Measurements from ENCODE around the gene PHB1.
"Not testable (repeated sequence)": the region's sequence is repeated elsewhere in the genome, so short reads cannot be mapped to it uniquely, and the experiment has no call there.

PHB1 gene

DNA sequence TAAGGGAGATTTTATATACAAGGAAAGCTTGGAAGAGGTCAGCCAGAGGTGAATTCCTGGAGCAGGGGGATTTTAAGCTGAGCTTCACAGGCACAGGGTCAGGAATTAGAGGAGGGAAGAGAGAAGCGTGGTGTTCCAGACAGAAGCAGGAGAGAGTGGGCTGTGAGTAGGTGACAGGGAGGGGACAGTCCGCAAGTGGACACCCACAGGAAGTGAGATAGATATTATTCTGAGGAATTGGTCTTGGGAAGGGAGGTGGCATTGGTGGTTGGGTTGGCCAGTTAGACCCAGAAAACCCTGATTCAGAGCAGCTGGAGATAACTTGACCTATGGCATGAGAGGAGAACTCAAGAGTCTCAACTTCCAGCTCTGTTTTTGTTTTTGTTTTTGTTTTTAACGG is 14.7 kb downstream of the PHB1 start:
- FAIRE-seq (no peak), DNase-seq (ENCODE audit: insufficient read length, low spot score) (no peak)

DNA sequence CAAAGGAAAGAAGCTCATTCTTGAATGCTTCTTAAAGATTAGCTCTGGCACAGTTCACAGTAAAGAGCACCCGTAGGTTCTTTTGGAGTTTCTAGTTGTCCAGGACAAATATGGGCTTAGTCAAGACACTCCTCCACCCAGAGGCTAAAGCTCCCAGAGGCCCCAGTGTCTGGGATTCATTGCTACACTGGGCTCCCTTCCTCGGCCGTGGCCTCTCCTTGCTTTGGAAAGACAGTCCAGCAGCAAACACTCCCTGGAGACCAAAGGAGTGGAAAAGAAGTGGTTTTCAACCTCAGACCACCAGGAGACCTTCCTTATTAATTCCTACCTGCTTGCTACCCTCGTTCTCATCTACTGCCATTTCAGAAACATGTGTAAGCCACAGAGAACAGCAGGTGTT is 17.1 kb downstream of the PHB1 start:
- DNase-seq (ENCODE audit: insufficient read length, low spot score) (no peak), FAIRE-seq (no peak)
- TF ChIP-seq POLR2AphosphoS5 (IDR thresholded peaks at IDR 0.05; ENCODE audit: low read depth, low read length) (no peak), PAX5 (IDR thresholded peaks at IDR 0.05; ENCODE audit: insufficient read depth, low read length, severe bottlenecking) (no peak), TAF1 (IDR thresholded peaks at IDR 0.05; ENCODE audit: low read depth, low read length) (no peak), POU2F2 (IDR thresholded peaks at IDR 0.05; ENCODE audit: low read depth, low read length) (no peak), POLR2A (IDR thresholded peaks at IDR 0.05; ENCODE audit: low read depth, low read length) (no peak), SPI1 (IDR thresholded peaks at IDR 0.05; ENCODE audit: low read depth, low read length) (no peak)

More for the DNA sequence above, 14.7 kb downstream of the PHB1 start:
- TF ChIP-seq POLR2A (IDR thresholded peaks at IDR 0.05; ENCODE audit: low read depth, low read length) = no peak
- TF ChIP-seq POLR2AphosphoS5 (IDR thresholded peaks at IDR 0.05; ENCODE audit: low read depth, low read length) = no peak
- TF ChIP-seq PAX5 (IDR thresholded peaks at IDR 0.05; ENCODE audit: insufficient read depth, low read length, severe bottlenecking) = no peak

DNA sequence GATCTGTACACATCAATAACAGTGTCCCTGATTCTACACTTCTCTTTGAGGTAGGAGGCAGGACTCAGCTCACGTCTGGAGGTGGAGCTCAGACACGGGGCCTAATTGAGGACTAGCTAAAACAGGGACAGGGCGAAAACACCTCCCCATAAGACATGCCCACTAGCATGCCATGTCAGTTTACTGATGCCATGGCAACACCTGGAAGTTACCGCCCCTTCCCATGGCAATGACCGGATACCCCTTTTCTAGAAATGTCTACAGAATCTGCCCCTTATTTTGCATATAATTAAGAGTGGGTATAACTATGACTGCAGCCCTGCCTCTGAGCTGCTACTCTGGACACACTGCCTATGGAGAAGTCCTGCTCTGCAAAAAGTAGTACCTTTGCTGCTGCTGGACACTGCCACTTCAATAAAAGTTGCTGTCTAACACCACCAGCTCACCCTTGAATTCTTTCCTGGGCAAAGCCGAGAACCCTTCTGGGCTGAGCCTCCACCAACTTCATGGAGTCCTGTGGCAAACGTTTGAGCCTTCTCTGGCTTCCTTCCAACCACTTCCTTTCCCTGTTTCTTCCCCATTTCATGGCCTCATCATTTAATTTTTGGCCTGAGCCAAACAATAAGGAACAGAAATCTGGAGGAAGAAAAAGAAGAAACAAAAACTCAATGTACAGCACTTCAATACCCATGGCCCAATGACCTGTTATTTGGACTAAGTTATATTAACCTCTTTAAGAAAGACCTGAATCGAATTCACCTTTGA is 21.0 kb downstream of the PHB1 start:
- TF ChIP-seq PAX5 (IDR thresholded peaks at IDR 0.05; ENCODE audit: insufficient read depth, low read length, severe bottlenecking) (no peak), POLR2AphosphoS5 (IDR thresholded peaks at IDR 0.05; ENCODE audit: low read depth, low read length) (no peak), SPI1 (IDR thresholded peaks at IDR 0.05; ENCODE audit: low read depth, low read length) (no peak), TAF1 (IDR thresholded peaks at IDR 0.05; ENCODE audit: low read depth, low read length) (no peak), POU2F2 (IDR thresholded peaks at IDR 0.05; ENCODE audit: low read depth, low read length) (no peak), POLR2A (IDR thresholded peaks at IDR 0.05; ENCODE audit: low read depth, low read length) (no peak)
- FAIRE-seq (no peak), DNase-seq (ENCODE audit: insufficient read length, low spot score) (no peak)

DNA sequence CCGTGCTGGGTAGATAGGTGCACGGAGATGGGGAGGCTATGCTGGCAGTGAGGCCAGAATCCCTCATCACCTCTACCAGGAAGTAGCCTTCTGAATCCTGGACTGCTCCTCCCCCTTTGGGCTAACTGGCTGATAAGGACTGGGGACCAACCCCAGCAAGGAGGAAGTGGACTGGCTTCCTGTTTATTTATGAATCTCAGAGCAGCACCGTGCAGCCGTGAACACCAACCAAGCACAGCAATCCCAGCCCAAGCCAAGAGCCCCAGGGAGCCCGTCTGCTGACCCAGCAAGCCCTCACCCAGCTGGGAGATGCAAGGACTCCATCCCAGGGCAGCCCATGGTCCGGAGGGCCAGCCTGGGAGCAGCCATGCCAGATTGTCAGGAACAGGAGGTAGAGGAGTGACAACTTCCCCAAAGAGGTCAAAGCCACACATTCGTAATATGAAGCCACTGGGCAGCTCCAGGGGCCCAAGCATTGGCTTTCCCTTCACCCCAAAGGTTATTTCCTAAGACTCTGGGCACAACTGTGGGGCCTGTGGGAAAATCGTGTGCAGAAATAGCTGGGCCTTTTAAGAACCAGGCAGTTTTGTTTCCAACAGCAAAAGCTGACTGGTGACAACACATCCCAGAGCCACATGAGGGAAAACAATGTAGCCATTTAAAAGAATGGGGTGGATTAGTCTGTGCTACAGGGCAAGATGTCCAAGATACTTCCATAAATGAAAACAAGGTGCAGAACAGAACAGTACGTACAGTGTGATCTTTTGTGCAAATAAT is 23.9 kb downstream of the PHB1 start:
- TF ChIP-seq SPI1 (IDR thresholded peaks at IDR 0.05; ENCODE audit: low read depth, low read length) (peak; percentile 84), TAF1 (IDR thresholded peaks at IDR 0.05; ENCODE audit: low read depth, low read length) (0 out of 2 replicates have a peak, but pooled peaks have one; percentile 30), POLR2AphosphoS5 (IDR thresholded peaks at IDR 0.05; ENCODE audit: low read depth, low read length) (no peak)
- FAIRE-seq (peak; percentile 61), DNase-seq (ENCODE audit: insufficient read length, low spot score) (no peak)

DNA sequence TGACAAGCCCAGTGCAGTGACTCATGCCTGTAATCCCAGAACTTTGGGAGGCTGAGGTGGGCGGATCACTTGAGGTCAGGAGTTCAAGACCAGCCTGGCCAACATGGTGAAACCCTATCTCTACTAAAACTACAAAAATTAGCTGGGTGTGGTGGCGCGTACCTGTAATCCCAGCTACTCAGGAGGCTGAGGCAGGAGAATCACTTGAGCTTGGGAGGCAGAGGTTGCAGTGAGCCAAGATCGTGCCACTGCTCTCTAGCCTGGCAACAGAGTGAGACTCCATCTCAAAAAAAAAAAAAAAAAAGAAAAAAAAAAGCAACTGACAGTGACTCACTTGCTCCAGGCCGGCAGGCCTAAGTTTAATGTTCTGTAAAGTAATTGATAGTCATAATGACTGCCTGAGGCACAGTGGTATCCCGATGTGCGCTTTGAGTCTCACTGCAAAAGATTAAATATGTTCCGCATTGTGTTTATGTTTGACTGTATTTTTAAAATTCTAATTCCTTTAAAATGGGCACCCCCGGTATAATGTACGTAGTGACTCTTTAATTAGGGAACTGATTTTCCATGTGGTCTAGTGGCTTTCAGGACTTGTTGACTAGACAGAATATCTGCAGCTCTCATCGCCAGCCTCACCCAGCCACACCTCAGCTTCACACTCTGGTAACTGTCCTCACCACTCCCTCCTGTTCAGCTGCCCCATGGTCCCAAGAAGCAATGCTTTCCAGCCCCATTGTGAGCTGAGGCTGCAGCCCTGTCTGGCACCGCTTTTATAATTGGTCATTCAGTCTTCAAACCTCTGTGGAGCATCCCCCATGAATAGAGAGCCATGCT is 25.0 kb downstream of the PHB1 start:
- FAIRE-seq = peak; percentile 31
- DNase-seq (ENCODE audit: insufficient read length, low spot score) = not testable (repeated sequence)

DNA sequence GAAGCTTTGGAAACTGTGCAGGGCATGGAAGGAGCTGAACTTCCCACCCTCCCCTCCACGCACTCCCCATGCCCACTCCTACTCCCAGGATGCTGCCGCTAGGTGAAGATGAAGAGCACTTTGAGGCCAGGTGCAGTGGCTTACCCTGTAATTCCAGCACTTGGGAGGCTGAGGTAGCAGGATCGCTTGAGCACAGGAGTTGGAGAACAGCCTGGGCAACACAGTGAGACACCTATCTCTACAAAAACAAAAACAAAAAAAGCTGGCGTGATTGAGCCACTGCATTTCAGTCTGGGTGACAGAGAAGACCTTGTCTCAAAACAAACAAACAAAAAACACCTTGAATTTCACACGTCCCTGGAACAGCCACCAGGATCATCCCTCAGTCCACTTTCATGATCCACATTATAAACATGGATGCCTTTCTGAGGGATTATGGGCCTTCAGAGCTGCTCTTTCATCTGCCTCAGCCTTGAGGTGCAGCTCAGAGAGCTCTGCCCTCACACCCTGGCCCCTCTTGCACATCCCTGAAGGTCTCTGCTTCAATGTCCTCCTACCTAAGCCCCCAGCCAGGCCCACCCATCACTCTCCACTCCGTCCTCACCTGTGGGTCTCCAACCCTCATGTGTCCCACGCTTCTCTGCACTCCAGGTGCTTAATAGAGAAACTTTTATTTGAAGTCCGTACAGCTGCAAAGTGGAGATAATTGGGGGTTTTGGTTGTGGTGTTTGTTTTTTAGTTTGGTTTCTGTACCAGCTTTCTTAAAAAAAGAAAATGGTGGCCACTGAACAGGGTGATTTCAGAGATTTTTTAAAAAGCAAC is 25.8 kb downstream of the PHB1 start:
- no peak for DNase-seq (ENCODE audit: insufficient read length, low spot score)
- TF ChIP-seq SPI1 (IDR thresholded peaks at IDR 0.05; ENCODE audit: low read depth, low read length) = no peak
- no peak for TF ChIP-seq TAF1 (IDR thresholded peaks at IDR 0.05; ENCODE audit: low read depth, low read length)
- no peak for TF ChIP-seq POLR2AphosphoS5 (IDR thresholded peaks at IDR 0.05; ENCODE audit: low read depth, low read length)
- TF ChIP-seq POLR2A (IDR thresholded peaks at IDR 0.05; ENCODE audit: low read depth, low read length) = no peak
- TF ChIP-seq POU2F2 (IDR thresholded peaks at IDR 0.05; ENCODE audit: low read depth, low read length) = no peak
- no peak for TF ChIP-seq PAX5 (IDR thresholded peaks at IDR 0.05; ENCODE audit: insufficient read depth, low read length, severe bottlenecking)
- no peak for FAIRE-seq

DNA sequence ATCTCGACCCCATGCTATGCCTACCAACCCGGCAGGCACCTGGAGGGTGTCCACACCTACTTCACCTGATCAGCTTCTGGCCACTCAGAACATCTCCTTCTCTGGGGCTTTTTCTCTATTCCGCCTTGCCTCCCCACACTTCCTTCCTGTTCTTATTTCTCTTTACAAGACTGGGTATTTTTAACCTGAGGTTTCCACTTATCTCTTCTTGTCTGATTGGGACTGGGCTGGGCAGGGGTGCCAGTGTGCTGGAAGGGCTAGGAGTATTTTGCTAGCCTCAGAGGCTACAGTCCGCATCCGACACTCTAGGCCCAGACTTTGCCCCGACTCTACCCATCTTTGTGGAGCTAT is 26.4 kb downstream of the PHB1 start:
- TF ChIP-seq SPI1 (IDR thresholded peaks at IDR 0.05; ENCODE audit: low read depth, low read length) (peak; percentile 62), POLR2A (IDR thresholded peaks at IDR 0.05; ENCODE audit: low read depth, low read length) (no peak), POU2F2 (IDR thresholded peaks at IDR 0.05; ENCODE audit: low read depth, low read length) (no peak)
- FAIRE-seq (no peak), DNase-seq (ENCODE audit: insufficient read length, low spot score) (no peak)

DNA sequence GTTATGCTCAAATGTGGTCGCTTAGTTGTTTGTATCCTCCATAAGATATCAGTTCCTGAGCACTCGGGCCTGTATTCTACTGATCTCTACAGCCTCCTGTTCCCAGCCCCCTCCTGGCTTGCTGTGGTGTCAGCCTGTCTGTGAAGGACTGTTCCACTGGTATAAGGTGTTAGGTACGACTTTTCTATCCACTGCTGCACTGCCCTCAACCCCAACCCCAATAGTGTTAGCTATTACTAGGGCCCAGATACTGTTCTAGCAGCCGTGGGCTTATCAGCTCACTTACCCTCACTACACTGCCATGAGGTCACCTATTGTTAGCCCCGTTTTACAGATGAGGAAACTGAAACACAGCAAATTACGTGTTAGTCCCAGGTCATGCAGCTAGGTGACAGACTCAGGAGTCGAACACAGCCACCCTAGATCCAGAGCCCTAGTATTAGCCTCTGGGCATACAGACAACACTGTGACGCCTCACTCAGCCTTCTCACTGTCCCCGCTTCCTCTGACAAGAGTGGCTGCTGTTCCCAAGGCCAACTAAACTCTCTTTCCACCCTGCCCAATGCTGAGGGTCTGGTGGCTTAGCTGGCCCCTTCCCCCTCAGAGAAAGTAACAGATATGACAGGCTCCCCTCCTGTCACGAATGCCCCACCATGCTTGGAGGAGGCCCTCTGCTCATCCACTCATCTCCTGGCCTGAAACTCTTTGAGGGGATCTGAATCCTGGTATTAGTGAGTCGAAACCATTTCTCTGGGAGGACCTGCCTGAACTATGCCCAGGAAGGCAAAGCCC is 27.0 kb downstream of the PHB1 start:
- TF ChIP-seq TAF1 (IDR thresholded peaks at IDR 0.05; ENCODE audit: low read depth, low read length) (no peak), POU2F2 (IDR thresholded peaks at IDR 0.05; ENCODE audit: low read depth, low read length) (no peak), POLR2AphosphoS5 (IDR thresholded peaks at IDR 0.05; ENCODE audit: low read depth, low read length) (no peak), PAX5 (IDR thresholded peaks at IDR 0.05; ENCODE audit: insufficient read depth, low read length, severe bottlenecking) (no peak), SPI1 (IDR thresholded peaks at IDR 0.05; ENCODE audit: low read depth, low read length) (no peak), POLR2A (IDR thresholded peaks at IDR 0.05; ENCODE audit: low read depth, low read length) (no peak)
- peak; percentile 75 for FAIRE-seq
- no peak for DNase-seq (ENCODE audit: insufficient read length, low spot score)
